ENCODE results near the gene DCTPP1.

DCTPP1 gene

DNA sequence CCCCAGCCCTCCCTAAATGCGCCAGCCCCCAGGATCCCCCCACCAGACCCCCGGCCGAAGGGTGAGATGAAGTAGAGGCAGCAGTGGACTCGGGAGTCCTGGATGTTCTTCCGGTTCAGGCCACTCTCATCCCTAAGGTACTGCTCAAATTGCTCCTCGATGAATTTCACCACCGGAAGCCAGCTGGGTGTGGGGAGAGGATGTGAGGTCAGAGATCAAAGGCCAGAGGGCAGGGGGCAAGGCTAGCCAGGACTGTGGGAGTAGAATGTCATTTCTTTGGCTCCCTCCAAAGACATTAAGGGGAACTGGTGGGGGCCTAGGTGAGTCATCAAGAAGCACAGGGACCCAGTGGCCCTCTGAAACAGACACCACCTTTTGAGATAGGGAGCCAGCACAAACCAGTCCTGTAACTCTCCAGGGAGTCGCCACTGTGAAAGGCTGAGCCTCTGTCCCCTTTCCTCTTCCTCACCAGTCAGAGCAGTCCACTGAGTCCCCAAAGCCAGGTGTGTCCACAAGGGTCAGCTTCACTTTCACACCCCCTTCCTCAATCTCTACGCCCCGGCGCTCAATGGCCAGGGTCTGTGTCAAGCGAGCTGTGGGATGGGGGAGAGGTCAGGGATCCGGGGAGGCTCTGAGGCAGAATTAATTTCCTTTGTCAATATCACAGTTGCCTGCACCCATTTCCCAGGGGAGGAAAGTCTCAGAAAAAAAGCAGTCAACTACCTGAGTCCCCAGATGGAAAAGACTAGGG lies 48.4 kb downstream of the DCTPP1 start:
- DNase-seq (ENCODE audit: low read depth) = no peak

DNA sequence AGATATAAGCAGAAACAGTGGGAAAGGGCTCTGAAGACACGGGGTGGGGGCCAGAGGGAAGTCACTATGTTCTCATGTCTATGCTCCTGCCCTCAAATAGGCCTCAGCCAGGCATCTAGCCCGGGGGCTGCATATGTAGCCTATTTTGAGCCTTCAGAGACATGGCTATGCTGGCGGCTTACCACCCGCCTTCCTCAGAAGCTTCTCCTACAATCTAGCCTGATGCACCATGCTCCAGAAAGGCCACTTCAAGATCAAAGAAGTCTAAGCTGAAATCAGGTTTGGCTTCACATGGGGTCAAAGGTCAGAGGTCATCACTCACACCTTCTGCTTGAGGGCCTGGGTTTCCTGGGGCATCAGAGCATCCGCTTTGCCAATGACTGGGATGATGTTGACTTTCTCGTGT lies 49.0 kb downstream of the DCTPP1 start:
- no peak for DNase-seq (ENCODE audit: low read depth)

DNA sequence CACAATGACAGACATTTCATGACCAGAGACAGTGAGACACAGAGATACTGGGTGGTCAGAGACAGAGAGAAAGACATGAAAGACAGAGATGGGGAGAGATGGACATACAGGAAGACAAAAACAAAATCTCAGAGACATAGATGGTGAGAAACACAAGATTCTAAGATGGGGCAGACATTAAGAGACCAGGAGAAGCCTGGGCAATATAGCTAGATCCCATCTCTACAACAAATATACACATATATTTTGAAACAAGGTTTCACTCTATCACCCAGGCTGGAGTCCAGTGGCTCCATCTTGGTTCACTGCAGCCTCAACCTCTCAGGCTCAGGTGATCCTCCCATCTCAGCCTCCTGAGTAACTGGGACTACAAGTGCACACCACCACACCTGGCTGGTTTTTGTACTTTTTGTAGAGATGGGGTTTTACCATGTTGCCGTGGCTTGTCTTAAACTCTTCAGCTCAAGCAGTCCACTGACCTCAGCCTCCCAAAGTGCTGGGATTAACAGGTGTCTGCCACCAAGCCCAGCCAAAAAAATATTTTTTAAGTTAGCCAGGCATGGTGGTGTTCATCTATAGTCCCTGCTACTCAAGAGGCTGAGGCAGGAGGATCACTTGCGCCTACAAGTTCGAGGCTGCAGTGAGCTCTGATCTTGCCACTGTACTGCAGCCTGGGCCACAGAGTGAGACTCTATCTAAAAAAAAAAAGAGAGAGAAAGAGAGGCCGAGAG lies 49.6 kb downstream of the DCTPP1 start:
- DNase-seq (ENCODE audit: low read depth) = no peak

DNA sequence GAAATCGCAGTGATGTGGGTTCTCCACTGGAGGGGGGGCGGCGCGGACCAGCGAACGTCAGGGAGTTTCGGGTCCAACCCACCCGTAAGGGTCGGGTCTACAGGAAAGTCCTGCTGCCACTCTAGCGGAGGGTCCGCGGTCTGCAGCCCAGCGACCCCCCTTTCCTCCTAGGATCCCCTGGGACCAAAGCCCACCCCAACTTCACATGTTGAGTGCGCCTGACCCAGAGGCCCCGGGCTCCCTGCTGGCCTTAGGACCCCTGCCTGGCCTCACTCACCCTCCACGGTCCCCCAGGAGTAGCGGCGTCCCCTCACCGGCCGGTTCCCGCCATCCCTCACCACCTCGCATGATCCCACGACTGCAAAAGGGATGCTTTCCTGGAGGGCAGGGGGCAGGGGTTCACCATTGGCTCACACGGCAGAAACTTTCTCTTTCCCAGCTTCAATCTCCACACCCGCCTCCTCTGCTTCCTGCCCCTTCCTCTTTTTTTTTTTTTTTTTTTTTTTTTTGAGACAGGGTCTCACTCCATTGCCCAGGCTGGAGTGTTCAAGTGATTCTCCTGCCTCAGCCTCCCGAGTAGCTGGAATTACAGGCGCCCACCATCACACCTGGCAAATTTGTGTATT lies 50.6 kb downstream of the DCTPP1 start:
- DNase-seq (ENCODE audit: low read depth) = no peak

DNA sequence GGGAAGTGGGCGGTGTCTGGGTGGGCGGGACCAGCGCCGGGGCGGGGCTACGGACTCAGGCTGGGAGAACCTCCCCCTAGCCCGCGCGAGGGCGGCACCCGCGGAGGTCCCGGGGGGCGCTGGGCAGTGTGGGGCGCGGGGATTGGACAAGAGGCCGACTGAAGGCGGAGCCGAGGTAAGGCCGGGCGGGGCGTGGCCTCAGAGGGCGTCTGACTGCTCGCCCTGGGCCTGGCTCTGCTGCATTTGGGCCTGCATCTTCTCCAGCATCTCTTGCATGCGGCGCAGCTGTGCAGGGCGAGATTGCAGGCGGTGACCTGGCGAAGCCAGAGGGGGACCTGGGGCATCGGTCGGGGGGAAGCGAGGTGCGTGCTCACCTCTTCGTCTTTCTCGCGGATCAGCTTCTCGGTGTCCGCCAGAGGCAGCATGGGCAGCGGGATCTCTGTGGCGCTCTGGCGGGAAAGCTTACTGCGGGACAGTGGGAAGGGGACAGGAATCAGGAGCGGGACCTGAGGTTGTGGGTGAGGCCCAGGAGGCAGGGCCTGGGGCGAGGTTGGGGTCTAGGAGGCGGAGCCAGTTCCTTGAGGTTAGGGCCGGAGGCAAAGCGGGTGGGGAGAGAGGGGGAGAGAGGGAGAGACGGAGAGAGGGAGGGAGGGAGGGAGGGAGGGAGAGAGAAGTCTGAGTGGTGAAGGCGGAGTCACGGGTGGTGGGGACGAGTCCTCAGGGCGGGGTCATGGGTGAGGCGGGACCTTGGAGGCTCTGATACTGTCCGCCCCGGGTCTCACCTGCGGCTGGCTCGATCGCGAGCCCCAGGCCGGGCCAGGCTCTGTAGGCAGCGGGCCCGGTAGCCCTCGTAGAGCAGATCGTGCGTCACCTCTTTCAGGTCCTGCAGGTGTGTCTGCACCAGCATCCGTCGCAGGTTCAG lies 51.3 kb downstream of the DCTPP1 start:
- DNase-seq (ENCODE audit: low read depth) = peak; percentile 97

DNA sequence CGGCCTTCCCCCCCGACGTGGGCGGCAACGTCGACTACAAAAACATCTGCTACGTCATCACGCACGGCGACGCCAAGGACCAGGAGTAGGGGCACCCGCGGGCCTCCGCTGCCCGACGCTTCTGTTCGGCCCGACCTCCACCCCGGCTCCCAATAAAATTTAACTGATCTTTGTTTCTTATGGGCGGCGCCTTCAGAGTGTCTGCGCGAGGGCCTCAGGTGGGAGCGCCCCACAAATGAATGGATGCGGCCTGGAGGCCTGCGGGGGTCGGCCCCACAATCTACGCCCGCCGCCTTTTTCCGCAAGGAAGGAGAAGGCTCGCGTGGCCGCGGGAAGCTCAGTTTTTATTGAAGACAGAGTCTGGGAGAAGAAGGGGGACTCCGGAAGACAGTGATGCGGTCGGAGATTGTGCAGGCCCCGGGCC lies 52.0 kb downstream of the DCTPP1 start:
- peak; percentile 60 for DNase-seq (ENCODE audit: low read depth)

DNA sequence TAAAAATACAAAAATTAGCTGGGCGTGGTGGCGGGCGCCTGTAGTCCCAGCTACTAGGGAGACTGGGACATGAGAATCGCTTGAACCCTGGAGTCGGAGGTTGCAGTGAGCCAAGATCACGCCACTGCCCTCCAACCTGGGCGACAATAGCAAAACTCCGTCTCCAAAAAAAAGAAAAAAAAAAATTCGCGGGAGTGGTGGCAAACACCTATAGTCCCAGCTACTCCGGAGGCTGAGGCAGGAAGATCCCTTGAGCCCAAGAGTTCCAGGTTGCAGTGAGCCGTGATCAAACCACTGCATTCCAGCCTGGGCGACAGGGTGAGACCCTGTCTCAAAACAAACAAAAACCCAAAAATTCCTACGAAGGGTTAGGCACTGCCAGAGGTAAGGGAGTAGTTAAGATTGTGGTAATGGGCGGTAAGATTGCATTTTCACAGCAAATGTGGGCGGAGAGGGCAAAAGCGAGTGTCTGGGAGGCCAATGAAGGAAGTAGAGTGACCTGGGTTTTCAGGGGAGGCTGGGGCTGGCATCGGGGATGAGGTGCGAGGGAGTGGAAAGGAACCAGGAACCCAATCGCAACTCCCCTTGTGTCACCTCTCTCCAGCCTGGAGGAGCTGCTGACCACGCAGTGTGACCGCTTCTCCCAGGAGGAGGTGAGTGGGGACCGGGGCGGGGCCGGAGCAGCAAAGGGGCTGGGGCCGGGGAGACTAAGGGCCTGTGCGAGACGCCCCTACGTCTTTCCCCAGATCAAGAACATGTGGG lies 52.6 kb downstream of the DCTPP1 start:
- no peak for DNase-seq (ENCODE audit: low read depth)

DNA sequence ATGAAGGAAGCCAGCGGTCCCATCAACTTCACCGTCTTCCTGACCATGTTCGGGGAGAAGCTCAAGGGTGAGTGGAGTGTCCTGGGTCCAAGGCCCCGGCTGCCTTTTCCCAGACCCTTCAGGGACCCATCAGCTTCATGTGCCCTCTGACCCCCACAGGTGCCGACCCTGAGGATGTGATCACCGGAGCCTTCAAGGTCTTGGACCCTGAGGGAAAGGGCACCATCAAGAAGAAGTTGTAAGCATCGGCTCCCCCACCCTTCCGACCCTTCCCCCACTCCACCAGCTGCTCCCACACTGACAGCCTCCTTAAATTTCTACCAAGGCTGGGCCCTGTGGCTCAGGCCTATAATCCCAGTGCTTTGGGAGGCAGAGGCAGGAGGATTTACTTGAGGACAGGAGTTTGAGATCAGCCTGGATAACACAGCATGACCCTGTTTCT lies 53.3 kb downstream of the DCTPP1 start:
- no peak for DNase-seq (ENCODE audit: low read depth)

DNA sequence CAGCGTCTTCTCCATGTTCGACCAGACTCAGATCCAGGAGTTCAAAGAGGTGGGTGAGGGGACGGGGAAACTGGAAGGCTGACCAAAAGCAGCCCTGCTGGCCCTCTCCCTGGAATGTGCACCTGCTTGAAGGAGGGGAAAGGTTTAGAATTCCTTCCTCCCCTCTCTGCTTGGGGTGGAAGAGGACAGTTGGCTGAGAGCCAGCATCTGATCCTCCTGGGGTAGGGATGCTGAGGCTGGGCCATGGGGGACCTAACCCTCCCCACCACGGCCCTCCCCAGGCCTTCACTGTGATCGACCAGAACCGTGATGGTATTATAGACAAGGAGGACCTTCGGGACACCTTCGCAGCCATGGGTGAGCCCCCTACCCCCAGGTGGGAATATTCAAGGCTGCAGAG lies 54.0 kb downstream of the DCTPP1 start:
- no peak for DNase-seq (ENCODE audit: low read depth)

DNA sequence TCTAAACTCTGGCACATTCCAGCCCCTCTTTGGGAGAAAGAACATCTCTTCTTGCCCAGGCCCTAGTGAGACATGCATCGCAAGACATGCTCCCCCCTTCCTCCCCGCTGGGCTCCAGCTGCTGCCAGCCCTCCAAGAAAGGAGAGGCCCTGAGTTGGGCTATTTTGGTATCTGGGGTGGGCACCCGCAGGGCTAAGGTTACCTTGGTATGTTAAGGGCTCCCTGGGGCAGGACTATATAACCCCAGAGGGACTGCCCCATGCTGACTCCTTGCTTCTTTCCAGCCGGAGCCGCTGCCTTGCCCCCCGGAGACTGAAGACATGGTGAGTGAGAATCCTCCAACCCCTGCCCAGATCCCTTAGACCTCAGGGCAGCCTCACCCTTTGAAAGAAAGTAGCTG lies 55.3 kb downstream of the DCTPP1 start, which contains the start of gene MYL11:
TSS of gene MYL11 (plus strand) at position 265 of the 400 bp plus-strand sequence. CDS start at position 321, 56 bp downstream.
- no peak for DNase-seq (ENCODE audit: low read depth)
